ENCODE results near the gene GPR161.

GRCh38 chr1:168138134-168138533 lies 1.4 kb upstream of the GPR161 start:
- TF ChIP-seq EZH2phosphoT487 (IDR thresholded peaks at IDR 0.05; ENCODE audit: insufficient read depth, low read depth): no peak
- TF ChIP-seq EZH2 (IDR thresholded peaks at IDR 0.05; ENCODE audit: insufficient read depth, poor library complexity, severe bottlenecking): no peak
